ENCODE measurements around the gene SHROOM4.

DNA sequence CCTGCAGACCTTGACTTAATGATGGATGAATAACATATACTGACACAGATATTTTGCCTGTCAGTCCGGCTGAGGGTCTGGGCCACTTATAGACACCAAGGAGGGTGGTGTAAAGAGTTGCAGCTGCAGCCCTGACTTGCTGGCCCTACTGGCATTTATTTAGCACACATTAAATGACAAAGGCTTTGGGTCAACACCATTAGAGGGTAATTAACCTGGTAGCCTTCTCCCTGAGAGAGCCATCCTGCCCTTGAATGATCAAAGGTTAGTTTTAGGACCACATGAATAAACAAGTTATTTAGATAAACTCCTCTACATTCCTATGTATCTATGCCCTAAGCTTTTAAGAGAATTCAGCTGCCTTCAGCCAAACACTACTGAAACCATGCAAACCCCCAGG is 232.6 kb downstream of the SHROOM4 start:
- no peak for TF ChIP-seq POLR2A (IDR thresholded peaks at IDR 0.05)
- TF ChIP-seq, protein P1, sequence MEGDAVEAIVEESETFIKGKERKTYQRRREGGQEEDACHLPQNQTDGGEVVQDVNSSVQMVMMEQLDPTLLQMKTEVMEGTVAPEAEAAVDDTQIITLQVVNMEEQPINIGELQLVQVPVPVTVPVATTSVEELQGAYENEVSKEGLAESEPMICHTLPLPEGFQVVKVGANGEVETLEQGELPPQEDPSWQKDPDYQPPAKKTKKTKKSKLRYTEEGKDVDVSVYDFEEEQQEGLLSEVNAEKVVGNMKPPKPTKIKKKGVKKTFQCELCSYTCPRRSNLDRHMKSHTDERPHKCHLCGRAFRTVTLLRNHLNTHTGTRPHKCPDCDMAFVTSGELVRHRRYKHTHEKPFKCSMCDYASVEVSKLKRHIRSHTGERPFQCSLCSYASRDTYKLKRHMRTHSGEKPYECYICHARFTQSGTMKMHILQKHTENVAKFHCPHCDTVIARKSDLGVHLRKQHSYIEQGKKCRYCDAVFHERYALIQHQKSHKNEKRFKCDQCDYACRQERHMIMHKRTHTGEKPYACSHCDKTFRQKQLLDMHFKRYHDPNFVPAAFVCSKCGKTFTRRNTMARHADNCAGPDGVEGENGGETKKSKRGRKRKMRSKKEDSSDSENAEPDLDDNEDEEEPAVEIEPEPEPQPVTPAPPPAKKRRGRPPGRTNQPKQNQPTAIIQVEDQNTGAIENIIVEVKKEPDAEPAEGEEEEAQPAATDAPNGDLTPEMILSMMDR (IDR thresholded peaks at IDR 0.05): no peak

All from gastroesophageal sphincter (tissue), 3 donors.